Cardiac fibroblast (primary cell): Measurements from ENCODE around the gene SSH2.

Source experiments
- DNase-seq, 2 donors: peaks; one replicate each; pipeline versions ENCODE4 v3.0.0 to v3.0.0-alpha.2; 2010; ENCODE audit warnings: low read depth in 2 of 2
- H3K4me3 ChIP-seq, 2 donors: replicated peaks in 1 of 2; 1 replicate in 1 of 2; 2 replicates in 1 of 2; pipeline ENCODE4 v1.5.1; 2011; ENCODE audit warnings: low read depth in 2 of 2, low read length in 2 of 2, mild to moderate bottlenecking in 2 of 2, moderate library complexity in 1 of 2
- CTCF ChIP-seq: IDR thresholded peaks from one replicate; pipeline ENCODE4 v1.5.1; 2011; ENCODE audit warnings: low read depth, mild to moderate bottlenecking, low read length, inconsistent platforms

The SSH2 gene

DNA sequence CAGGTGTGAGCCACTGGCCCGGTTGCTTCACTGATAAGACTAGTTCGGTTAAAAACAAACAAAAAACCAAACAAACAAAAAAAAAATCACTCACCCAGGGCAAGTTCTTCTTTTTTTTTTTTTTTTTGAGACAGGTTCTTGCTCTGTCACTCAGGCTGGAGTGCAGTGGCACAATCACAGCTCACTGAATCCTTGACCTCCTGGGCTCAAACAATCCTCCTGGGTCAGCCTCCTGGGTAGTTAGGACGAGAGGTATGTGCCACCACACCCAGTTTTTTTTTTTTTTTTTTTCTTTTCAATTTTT is 187.9 kb downstream of the SSH2 start:
- no peak for DNase-seq
- H3K4me3 ChIP-seq = no peak overlapping the region
- no peak for TF ChIP-seq CTCF

GRCh38 chr17:29740017-29740416 is 190.0 kb downstream of the SSH2 start:
- no peak for DNase-seq
- no peak overlapping the region for H3K4me3 ChIP-seq
- TF ChIP-seq CTCF = no peak

DNA sequence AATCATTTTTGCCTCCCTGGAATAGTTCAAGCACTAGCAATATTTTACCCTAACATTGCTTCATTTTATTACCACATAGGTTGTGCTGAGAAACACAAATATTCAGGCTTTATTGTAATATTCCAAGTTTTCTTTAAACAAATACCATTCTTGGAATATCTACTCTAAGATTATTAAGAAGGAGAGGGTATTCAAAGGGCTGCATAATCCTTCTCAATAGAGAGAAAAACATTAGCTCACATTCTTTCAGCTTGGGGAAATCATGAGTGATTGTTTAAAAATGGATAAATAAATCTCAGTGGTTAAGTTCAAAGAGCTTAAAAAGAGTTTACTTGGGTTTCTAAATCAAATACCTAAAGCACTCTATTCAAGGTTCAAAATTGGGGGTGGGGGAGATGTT is 195.4 kb downstream of the SSH2 start:
- TF ChIP-seq CTCF = no peak
- DNase-seq = no peak
- H3K4me3 ChIP-seq = no peak overlapping the region

DNA sequence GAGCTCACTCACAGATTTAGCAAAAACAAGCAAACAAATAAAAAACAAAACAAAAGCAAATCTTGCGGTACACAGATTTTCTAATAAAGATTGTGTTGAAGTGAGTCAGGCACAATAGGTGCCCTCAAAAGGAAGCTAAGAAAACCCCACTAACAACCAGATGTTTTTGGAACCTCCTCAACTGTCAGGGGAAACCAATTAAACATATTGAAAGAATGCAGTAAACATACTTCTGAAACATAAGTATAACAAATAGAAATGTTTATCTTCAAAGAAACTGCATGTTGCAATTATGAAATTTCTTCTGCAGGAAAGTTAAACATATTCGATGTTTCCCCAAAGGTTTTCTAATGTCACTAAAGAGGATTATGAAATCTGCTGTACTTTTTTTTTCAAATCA is 196.9 kb downstream of the SSH2 start:
- peak; percentile 52 to 75 for DNase-seq
- no peak overlapping the region for H3K4me3 ChIP-seq
- TF ChIP-seq CTCF = no peak

- DNase-seq = peak in 1 of 2 donors; percentile 70
- no peak for TF ChIP-seq CTCF
- no peak overlapping the region for H3K4me3 ChIP-seq
Observed at GRCh38 chr17:29732613-29733012, 197.4 kb downstream of the SSH2 start.

GRCh38 chr17:29732209-29732608 is 197.8 kb downstream of the SSH2 start:
- H3K4me3 ChIP-seq = no peak overlapping the region
- TF ChIP-seq CTCF = no peak
- DNase-seq = no peak

DNA sequence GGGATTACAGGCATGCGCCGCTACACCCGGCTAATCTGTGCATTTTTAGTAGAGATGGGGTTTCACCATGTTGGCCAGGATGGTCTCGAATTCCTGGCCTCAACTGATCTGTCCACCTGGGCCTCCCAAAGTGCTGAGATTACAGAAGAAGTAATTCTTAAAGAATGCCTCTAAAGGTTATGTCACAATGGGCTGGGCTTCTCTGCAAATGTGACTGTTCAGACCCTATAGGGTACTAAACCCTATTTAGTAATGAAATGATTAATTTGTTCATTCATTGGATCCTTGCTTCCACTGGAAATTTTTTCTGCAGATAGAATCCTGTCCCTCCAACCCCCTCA is 198.5 kb downstream of the SSH2 start:
- no peak overlapping the region for H3K4me3 ChIP-seq
- TF ChIP-seq CTCF = no peak
- DNase-seq = no peak
